C1 segment of cervical spinal cord (tissue), 14 donors: ENCODE results near the gene RPSA.
"Not testable (repeated sequence)": the region's sequence is repeated elsewhere in the genome, so short reads cannot be mapped to it uniquely, and the experiment has no call there.

ENCODE experiments used
- DNase-seq, 14 donors: peaks; one replicate each; lab custom pipeline; 2025; lab: John Stamatoyannopoulos, UW

RPSA gene

DNA sequence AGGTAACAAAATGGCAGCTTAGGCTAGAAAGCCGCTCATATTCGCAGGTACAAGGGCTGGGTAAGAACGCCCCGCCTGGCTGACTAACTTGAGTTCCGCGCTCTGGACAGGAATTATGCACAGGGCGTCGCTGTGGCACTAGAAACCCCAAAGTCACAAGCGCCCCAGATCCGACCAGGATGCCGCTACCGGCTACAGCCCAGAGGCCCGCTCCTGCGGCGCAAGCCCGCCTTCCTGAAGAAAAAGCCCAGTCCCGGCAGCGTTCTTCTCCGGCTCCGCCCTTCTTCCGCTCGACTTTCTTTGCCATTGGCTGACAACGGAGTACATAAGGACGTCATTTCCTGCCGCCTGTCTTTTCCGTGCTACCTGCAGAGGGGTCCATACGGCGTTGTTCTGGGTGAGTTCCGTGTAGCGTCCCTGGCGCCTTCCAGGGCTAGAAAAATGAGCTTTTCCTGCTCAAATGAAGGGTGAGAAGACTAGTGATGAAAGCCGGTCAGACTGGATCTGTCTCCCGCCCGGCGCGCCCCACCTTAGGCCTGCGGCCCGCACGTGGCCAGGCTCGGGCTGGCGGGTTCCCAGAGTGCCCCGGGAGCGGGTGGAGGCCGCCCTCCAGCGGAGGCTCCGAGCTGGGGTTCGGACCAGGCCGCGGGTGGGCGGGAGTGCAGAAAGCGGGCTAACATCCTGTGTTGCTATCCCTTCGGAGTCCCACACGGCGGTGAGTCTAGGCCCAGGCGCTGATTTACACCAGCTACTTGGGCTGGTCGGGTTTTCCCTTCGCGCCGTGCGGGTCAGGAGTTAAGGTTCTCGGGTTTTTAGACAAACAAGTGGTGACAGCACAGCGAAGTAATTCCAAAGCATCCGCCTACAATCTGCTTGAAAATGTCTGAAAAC, at the start of gene RPSA:
Gene RPSA (plus strand): TSS at position 353 of the 891 bp plus-strand sequence. CDS start 934 bp downstream, outside the sequence.
- DNase-seq = peak; percentile 58 to 97 (median 92)

DNA sequence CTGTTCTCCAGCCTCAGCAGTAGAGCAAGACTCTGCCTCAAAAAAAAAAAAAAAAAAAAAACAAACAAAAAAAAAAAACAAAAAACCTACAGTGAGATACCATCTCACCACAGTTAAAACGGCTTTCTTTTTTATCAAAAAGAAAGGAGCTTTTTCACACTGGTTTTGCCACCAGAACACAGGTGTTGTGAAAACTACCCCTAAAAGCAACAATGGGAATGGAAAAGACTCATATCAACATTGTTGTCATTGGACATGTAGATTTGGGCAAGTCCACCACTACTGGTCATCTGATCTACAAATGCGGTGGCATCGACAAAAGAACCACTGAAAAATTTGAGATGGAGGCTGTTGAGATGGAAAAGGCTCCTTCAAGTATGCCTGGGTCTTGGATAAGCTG, 48.2 kb upstream of the RPSA start:
- DNase-seq = no peak

DNA sequence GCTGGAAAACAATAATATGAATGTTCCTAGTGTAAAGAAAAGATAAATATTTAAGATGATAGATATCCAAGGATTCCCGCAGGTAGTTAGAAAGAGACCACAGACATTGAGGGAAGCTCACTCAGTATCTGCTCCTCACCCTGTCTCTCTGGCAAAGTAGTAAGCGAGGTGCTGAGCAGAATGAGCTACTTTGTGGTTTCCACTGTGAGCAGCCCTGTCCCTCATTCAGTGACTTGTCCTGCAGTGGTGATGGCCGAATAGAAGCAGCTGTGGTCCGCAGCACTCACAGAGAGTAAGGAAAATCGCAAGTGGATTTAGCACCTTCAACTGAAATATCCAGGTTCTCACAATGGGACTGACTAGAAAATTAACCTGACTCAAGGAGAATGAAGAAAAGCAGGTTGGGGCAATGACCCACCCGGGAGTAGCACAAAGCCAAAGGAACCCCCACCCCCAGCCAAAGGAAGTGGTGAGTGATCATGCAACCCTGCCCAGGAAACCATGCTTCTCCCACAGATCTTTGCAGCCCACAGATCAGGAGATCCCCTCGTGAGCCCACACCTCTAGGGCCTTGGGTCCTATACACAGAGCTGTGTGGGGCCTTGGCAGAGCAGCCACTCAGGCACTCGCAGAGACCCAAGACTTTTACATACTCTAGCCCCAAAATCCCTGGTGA, 45.1 kb upstream of the RPSA start:
- no peak for DNase-seq

DNA sequence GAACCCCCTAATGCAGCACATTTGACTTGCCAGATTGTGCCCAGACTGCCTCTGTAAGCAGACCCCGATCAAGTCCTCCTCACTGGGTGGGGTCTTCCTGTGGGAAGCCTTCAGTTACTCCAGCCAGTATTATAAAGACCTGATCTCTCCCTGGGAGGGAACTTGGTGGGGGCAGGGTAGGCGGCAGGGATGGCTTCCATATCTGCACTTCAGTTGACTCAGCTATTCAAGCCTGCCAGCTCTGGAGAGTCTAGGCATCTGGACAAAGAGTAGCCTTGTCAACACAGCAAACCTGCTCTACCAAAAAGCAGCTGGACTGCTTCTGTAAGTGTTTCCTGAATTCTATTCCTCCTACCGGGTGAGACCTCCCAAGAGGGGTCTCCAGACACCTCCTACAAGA, 44.3 kb upstream of the RPSA start:
- no peak for DNase-seq

DNA sequence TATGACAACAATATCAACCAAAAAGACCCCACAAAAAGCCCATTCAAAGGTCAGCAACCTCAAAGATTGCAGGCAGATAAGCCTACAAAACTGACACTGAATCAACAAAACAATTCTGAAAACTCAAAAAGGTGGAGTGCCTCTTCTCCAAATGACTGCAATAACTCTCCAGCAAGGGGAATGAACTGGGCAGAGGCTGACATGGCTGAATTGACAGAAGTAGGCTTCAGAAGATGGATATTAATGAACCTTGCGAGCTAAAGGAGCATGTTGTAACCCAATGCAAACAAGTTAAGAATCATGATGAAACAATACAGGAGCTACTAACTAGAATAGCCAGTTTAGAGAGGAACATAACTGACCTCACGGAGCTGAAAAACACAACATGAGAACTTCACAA, 43.7 kb upstream of the RPSA start:
- no peak for DNase-seq

DNA sequence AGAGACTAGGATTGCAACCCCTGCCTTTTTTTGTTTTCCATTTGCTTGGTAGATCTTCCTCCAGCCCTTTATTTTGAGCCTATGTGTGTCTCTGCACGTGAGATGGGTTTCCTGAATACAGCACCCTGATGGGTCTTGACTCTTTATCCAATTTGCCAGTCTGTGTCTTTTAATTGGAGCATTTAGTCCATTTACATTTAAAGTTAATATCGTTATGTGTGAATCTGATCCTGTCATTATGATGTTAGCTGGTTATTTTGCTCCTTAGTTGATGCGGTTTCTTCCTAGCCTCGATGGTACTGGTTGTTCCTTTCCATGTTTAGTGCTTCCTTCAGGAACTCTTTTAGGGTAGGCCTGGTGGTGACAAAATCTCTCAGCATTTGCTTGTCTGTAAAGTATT, 36.1 kb upstream of the RPSA start:
- DNase-seq = not testable (repeated sequence)

DNA sequence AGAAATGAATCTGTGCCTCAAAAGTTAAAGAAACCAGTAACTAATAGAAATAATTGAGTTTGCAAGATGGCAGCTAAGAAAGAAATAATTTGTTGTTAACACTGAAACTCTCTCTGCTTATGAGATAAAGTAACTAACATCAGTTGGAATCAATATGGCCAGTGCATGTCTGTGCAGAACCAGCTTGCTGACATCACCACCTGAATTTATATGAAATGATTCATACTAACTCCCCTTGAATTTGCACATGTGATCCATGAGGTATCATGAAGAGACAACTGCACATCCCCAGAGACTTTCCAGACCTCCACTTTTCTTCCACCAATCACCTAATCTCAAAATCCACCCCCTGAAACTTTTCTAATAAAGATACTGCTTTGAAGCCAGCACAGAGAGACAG, 33.7 kb upstream of the RPSA start:
- no peak for DNase-seq

DNA sequence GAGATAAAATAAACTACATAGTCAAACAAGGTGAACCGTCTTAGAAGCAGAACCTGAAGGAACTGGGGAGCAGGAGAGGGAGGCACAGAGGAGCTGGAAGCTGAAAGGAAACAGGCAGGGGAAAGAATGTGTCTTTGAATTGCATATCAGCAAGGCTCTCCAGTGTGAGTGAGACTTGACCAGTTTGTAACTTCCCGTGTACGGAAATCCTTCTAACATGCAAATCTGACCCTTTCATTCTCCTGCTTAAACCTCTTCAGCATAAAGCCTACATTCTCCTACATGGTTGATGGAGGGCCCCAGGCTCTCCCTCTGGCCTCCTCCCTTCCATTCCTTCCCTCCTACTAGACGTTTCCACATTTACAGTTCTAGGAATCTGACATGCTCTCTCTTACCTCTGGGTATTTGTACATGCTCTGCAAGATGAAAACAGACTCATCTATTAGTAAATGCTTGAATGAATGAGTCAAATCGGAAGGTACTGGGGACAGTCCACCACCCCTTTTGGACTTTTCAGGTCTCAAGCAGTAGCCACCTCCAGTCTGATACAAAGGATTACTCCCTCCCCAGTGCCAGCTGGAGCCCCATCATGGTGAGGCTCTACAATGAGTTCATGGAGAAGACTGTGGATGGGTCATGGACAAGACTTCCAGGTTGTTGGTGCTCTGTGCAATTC, 29.4 kb upstream of the RPSA start:
- no peak for DNase-seq

DNA sequence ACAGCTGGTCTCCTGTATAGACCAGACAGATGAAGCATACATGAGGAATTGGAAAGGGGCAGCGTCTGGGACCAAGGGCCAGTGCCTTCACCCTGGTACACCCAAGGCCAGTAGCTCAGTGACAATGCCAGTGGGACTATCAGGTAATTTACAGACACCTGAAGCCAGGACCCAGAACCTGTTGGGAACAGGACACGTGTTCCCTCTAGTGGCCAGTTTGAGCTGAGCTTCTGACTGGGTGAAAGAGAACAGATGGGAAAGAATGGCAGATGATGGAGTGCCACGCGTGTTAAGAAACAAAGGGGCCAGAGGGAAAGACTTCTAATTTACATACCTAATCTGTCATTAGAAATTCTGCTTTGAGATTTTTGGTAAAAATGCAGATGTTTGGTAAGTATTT, 28.4 kb upstream of the RPSA start:
- no peak for DNase-seq

DNA sequence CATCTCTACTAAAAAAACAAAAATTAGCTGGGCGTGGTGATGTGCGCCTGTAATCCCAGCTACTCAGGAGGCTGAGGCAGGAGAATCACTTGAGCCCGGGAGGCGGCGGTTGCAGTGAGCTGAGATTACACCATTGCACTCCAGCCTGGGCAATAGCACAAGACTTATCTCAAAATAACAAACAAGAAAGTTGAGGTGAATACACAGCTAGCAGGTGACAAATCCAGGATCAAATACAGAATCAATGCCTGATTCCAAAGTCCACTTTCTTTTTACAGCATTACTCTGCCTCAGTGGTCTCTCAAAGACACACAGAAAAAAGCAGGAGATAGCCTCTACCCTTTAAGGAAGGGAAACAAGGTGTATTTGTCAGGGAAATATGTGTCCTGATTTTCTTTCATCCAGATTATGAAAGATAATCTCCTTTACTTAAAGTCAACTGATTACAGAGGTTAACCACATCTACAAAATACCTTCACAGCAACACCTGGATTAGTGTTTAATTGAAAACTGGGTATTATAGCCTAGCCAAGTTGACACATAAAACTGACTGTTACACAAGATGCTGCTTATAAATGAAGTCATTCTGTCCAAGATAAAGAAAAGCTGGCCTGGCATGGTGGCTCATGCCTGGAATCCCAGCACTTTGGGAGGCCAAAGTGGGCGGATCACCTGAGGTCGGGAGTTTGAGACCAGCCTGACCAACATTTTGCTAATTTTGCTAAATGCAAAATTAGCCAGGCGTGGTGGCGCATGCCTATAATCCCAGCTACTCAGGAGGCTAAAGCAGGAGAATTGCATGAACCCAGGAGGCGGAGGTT, 27.4 kb upstream of the RPSA start:
- no peak for DNase-seq

DNA sequence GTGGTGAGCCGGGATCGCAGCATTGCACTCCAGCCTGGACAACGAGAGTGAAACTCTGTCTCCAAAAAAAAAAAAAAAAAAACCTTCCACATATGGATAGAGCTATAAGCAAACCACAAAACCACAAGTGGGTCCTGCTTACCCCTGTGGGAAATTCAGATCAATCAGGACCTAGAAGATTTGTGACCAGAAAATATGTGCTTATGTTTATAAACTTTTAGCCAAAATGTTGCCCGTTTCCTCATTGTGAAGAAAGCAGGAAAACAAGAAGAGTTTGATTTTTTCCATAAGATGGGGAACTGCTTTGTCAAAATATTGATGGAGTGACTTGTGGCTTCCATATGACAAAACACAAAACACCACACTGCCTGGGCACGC, 26.8 kb upstream of the RPSA start:
- no peak for DNase-seq

DNA sequence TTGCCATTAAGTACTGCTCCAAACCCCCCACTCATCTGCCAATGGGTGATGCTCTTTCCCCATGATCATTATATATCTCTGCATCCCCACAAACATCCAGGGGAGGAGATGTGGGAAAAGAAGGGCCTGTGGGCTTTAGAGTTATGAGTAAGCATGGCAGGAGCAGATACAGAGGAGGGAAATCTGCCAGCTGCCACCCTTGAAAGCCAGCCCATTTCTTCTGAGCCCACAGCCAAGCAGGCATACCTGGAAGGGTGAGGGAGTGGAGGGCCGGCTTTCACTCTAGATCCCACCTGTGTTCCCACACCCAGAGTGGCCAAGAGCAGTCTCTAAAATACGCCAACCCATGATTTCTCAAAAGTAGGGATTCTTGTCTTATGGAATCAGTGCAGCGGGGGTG, 25.1 kb upstream of the RPSA start:
- no peak for DNase-seq

DNA sequence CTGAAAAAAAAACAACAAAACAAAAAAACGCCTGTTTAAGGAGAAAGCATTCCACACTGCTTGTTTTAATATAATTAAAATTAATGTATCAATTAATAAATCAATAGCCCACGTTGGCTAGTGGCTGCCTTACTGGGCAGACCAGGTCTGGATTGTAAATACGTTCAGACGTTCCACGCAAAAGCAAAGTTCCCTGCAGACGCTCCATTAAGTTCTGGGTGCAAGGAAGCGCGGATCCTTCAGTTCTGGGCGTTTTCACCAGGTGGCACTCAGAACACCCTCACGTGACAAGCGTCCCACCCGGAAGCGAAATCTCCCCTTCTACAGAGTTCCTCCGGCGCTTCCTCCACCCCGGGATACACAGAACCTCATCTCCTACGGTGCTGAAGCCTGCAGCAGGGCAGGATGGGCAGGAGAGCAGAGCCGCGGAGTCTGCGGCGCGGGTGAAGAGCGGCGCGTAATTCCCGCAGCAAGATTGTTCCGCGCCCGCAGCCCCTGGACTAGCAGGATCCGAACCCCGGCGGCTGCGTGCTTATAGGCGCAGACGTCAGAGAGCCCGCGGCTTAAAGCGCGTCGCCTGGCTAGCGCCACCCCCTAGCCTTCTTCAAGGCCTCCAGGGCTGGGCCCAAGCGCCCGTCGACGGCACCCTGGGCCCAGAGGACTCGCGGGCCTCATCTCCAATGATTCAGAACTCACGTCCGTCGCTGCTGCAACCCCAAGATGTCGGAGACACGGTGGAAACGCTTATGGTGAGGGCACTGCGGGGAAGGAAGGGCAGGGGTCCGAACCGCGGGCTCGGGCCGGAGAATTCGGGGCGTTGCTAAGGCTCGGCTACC, 23.3 kb upstream of the RPSA start, which contains the start of gene SLC25A38:
Gene SLC25A38 (plus strand): TSS at position 326 of the 836 bp plus-strand sequence. CDS start 355 bp downstream, at position 681.
- DNase-seq = no peak

DNA sequence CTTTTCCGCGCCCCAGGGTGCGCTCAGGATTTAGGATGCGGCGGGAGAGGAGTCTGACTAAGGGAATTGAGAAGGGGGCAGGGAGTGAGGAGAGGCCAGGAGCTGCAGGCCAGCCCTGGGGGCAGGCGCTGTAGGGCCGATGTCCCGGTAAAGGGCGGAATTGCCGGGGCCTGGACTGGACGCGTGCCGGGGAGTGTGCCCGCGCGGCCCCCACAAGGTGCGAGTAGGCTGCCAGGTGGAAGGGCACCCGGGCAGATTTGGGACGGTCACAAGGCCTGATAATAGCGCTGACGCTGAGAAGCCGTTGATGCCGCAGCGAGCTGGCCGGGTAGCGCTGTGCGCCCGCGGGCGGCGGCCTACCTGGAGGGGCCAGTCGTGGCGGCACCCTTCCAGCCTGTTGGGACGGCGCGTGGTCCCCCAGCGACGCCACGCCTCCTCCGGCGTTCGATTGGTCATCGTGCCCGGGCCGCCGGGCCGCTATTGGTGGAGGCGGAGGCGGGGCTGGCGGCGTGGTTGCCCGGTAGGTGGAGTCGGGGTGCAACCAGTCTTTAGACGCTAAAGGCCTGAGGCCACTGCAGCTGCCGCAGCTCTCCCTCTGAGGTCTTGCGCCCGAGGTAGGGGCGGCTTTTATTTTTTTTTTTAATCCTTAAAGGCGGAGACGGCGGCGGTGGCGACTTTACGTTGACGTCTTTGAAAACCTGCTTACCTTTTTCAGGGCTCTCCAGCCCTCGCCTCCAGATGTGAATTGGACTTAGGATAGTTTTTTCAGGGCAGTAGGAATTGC, 22.4 kb upstream of the RPSA start:
- no peak for DNase-seq

DNA sequence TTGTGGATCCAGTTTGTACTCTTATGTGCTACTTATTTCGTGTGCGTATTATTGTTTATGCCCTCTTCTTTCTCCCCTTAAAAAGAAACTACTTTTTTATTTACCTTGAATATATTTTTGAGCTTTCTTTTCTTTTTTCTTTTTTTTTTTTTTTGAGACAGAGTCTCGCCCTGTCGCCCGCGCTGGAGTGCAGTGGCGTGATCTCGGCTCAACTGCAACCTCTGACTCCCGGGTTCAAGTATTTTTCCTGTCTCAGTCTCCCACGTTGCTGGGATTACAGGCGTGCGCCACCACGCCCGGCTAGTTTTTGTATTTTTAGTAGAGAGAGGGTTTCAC, 21.9 kb upstream of the RPSA start:
- no peak for DNase-seq

DNA sequence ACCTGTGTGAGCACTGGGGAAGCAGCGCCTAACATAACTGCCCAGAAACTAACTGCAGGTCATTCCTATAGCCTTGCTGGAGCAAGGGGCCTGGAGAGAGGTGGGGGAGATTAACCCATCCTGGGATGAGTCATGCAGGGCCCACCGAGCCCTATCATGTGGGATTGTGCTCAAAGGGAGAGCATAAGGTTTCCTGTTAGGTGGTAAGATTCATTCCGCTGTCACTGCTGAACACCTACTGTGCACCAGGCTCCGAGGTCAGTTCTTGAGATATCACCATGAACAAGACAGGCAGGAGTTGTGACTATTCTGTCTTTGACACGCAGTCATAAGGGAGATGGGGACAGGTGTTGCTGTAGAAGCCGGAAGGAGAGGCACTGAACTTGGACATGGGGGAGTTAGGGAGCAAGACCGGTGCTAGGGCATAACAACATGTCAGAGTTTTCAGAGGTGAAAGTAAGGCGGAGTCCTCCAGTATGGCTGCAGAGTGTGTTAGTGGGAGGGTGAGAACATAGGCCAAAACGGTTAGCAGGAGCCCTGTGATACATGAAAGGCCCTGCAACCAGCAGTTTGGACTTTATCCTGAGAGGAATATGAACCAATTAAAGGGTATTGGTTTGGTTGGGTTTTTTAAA, 20.9 kb upstream of the RPSA start:
- DNase-seq = no peak

DNA sequence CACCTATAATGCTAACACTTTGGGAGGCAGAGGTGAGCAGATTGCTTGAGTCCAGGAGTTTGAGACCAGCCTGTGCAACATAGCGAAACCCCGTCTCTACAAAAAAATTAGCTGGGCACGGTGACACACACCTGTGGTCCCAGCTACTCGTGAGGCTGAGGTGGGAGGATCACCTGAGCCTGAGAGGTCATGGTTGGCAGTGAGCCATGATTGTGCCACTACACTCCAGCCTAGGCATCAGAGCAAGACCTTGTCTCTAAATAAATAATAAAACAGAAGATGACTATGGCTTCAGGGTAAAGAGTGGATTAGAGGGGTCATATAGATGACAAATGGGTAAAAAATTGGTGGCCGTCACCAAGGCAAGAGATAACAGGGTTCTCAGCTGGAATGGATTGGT, 20.2 kb upstream of the RPSA start:
- no peak for DNase-seq

DNA sequence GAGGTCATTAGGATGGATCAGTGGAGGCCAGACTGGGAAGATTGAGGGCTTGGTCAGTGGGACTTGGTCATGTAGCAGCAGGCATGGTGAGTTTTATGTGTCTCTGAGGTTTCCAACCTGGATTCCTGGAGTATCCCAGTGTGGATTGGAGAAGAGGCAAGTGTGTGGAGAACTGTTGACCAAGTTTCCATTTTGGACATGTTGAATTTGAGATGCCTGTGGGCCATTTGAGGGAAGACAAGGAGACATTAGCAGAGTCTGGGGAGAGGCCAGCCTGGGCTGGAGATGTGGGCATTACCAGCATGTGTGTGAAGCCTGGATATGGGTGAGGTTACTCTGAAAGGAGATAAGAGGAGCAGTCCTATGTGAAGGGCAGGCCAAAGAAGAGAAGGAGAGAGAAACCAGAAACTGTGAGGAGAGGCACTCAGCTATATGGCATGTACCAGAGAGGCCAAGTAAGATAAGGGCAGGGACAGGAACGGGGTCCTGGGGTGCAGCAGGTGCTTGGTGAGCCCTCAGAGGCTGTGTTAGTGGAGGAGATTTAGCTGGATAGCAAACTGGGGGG, 19.0 kb upstream of the RPSA start:
- DNase-seq = no peak

DNA sequence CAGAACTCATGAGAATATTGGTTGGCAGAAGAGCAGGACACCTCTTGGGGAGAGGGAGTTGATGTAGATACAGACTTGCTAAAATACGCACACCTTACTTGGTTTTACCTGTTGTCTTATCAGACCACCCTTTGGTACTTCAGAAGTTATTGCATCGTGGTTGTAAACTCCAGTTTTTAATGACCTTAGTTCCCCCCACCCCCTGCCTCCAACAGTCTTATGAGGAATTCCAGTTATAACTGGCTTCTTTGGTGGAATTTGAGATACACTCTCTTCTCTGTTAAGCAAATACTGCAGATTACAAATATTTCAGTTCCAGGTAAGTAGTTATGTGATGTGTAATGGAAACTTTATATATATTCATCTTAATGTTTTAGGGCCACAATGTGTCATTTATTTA, 18.4 kb upstream of the RPSA start:
- DNase-seq = no peak
